Measurements from ENCODE around the gene PCDHGA6. TPM values are rescaled to one million over a fixed set of nuclear protein-coding genes. Genes with fewer than 3 reads are reported as not detected.

Gene PCDHGA6
- total RNA-seq, 1 donor from 2014 or later = 1.3 TPM

DNA sequence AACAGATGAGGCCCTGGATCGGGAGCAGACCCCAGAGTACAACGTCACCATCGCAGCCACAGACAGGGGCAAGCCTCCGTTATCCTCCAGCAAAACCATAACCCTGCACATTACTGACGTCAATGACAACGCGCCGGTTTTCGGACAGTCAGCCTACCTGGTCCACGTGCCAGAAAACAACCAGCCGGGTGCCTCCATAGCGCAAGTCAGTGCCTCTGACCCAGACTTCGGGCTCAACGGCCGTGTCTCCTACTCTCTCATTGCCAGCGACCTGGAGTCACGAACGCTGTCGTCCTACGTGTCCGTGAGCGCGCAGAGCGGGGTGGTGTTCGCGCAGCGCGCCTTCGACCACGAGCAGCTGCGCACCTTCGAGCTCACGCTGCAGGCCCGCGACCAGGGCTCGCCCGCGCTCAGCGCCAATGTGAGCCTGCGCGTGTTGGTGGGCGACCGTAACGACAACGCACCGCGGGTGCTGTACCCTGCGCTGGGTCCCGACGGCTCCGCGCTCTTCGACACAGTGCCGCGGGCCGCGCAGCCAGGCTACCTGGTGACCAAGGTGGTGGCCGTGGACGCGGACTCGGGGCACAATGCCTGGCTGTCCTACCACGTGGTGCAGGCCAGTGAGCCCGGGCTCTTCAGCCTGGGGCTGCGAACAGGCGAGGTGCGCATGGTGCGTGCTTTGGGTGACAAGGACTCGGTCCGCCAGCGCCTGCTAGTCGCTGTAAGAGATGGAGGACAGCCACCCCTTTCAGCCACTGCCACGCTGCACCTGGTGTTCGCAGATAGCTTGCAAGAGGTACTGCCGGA is 45.6 kb downstream of the PCDHGA6 start:
- DNase-seq (ENCODE audit: low read depth, low spot score) = no peak

DNA sequence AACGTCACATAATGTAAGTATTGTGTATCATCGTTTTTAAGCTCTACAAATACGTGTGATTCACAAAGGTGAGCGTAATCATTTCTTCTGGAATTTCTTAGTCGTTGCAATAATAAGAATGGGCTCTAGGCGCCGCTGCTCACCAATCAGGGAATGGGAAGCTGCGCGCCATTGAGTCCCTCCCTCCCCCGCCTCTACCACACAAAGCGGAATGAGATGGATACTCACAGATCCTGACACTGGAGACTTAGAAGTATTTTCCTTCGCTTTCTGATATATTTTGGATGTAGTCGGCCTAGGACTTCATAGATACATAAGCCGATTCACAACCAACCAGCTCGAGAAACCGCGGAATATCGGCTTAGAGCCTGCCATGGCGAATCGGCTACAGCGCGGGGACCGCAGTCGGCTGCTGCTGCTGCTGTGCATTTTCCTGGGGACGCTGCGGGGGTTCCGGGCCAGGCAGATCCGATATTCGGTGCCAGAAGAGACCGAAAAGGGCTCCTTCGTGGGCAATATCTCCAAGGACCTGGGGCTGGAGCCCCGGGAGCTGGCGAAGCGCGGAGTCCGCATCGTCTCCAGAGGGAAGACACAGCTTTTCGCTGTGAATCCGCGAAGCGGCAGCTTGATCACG is 47.3 kb downstream of the PCDHGA6 start, which contains the start of gene PCDHGA11:
Gene PCDHGA11, plus strand, starts transcription at position 197 of the 634 bp plus-strand sequence. Its CDS starts 177 bp downstream, at position 374.
- DNase-seq (ENCODE audit: low read depth, low spot score) = no peak

DNA sequence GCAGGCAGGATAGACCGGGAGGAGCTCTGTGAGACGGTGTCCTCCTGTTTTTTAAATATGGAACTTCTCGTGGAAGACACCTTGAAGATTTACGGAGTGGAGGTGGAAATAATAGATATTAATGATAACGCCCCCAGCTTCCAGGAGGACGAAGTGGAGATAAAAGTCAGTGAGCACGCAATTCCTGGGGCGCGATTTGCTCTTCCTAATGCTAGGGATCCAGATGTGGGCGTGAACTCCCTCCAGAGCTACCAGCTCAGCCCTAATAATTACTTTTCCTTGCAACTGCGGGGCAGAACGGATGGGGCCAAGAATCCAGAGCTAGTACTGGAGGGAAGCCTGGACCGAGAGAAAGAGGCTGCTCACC is 47.8 kb downstream of the PCDHGA6 start:
- no peak for DNase-seq (ENCODE audit: low read depth, low spot score)

DNA sequence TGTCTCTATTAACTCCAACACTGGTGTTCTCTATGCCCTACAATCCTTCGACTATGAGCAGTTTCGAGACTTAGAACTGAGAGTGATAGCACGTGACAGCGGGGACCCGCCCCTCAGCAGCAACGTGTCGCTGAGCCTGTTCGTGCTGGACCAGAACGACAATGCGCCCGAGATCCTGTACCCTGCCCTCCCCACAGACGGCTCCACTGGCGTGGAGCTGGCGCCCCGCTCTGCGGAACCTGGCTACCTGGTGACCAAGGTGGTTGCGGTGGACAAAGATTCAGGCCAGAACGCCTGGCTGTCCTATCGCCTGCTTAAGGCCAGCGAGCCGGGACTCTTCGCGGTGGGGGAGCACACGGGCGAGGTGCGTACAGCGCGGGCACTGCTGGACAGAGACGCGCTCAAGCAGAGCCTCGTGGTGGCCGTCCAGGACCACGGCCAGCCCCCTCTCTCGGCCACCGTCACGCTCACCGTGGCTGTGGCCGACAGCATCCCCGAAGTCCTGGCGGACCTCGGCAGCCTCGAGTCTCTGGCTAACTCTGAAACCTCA is 49.1 kb downstream of the PCDHGA6 start:
- DNase-seq (ENCODE audit: low read depth, low spot score) = no peak

DNA sequence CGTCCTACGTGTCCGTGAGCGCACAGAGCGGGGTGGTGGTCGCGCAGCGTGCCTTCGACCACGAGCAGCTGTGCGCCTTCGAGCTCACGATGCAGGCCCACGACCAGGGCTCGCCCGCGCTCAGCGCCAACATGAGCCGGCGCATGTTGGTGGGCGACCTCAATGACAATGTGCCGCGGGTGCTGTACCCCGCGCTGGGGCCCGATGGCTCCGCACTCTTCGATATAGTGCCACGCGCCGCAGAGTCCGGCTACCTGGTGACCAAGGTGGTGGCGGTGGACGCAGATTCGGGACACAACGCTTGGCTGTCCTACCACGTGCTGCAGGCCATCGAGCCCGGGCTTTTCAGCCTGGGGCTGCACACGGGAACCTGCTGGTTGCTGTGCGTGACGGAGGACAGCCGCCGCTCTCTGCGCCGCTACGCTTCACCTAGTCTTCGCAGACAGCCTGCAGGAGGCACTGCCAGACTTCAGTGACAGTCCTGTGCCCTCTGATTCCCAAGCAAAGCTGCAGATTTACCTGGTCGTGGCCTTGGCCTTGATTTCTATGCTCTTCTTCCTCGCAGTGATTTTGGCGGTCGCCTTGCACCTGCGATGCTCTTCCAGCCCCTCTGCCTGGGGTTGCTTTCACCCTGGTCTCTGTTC is 54.2 kb downstream of the PCDHGA6 start:
- no peak for DNase-seq (ENCODE audit: low read depth, low spot score)

Other genes with a start within 250 kb of the PCDHGA6 start
- gene PCDHB5, start 238.7 kb upstream of the PCDHGA6 start, total RNA-seq = 0.39 and 0.53 TPM in 2 replicates
- 0.04 and 0.07 TPM in 2 replicates for gene PCDHB6, start 223.8 kb upstream of the PCDHGA6 start, total RNA-seq
- gene PCDHB7, start 201.2 kb upstream of the PCDHGA6 start, total RNA-seq = 0.28 and 0.40 TPM in 2 replicates
- 0.04 and 0.07 TPM in 2 replicates for gene PCDHB8, start 196.1 kb upstream of the PCDHGA6 start, total RNA-seq
- gene PCDHB16, start 191.5 kb upstream of the PCDHGA6 start, total RNA-seq = under 0.01 and 0.13 TPM in 2 replicates
- 0.04 and 0.07 TPM in 2 replicates for gene PCDHB9, start 186.7 kb upstream of the PCDHGA6 start, total RNA-seq
- 0.33 and 0.46 TPM in 2 replicates for gene PCDHB10, start 181.5 kb upstream of the PCDHGA6 start, total RNA-seq
- gene PCDHB11, start 174.3 kb upstream of the PCDHGA6 start, total RNA-seq = 0.13 and 0.25 TPM in 2 replicates
- gene PCDHB12, start 165.2 kb upstream of the PCDHGA6 start, total RNA-seq = 0.21 and 0.33 TPM in 2 replicates
- gene PCDHB13, start 160.0 kb upstream of the PCDHGA6 start, total RNA-seq = 0.33 and 0.99 TPM in 2 replicates
- gene PCDHB14, start 150.5 kb upstream of the PCDHGA6 start, total RNA-seq = 0.53 and 0.78 TPM in 2 replicates
- 0.26 and 0.95 TPM in 2 replicates for gene PCDHB15, start 128.5 kb upstream of the PCDHGA6 start, total RNA-seq
- gene SLC25A2, start 69.8 kb upstream of the PCDHGA6 start, total RNA-seq = 0.13 and 0.32 TPM in 2 replicates
- 70.7 and 109 TPM in 2 replicates for gene TAF7, start 53.1 kb upstream of the PCDHGA6 start, total RNA-seq
- gene PCDHGA1, start 43.4 kb upstream of the PCDHGA6 start, total RNA-seq = 0.20 and 0.28 TPM in 2 replicates
- 0.79 and 0.92 TPM in 2 replicates for gene PCDHGA2, start 35.1 kb upstream of the PCDHGA6 start, total RNA-seq
- 0.21 and 0.26 TPM in 2 replicates for gene PCDHGA3, start 30.1 kb upstream of the PCDHGA6 start, total RNA-seq
- gene PCDHGB1, start 23.8 kb upstream of the PCDHGA6 start, total RNA-seq = 0.59 and 0.63 TPM in 2 replicates
- 2.0 and 3.5 TPM in 2 replicates for gene PCDHGA4, start 18.9 kb upstream of the PCDHGA6 start, total RNA-seq
- gene PCDHGB2, start 13.9 kb upstream of the PCDHGA6 start, total RNA-seq = 1.3 TPM in 2 replicates
- 0.35 and 0.40 TPM in 2 replicates for gene PCDHGA5, start 9.7 kb upstream of the PCDHGA6 start, total RNA-seq
- 1.3 and 1.6 TPM in 2 replicates for gene PCDHGB3, start 3.6 kb upstream of the PCDHGA6 start, total RNA-seq
- gene PCDHGA7, start 8.9 kb downstream of the PCDHGA6 start, total RNA-seq = 0.59 and 0.95 TPM in 2 replicates
- 9.3 and 12.4 TPM in 2 replicates for gene PCDHGB4, start 13.8 kb downstream of the PCDHGA6 start, total RNA-seq
- gene PCDHGA8, start 18.7 kb downstream of the PCDHGA6 start, total RNA-seq = 0.46 and 0.95 TPM in 2 replicates
- gene PCDHGB5, start 24.1 kb downstream of the PCDHGA6 start, total RNA-seq = 8.7 and 12.3 TPM in 2 replicates
- gene PCDHGA9, start 28.9 kb downstream of the PCDHGA6 start, total RNA-seq = 1.2 and 1.8 TPM in 2 replicates
- 2.0 and 2.1 TPM in 2 replicates for gene PCDHGB6, start 34.1 kb downstream of the PCDHGA6 start, total RNA-seq
- 3.1 and 4.0 TPM in 2 replicates for gene PCDHGA10, start 39.1 kb downstream of the PCDHGA6 start, total RNA-seq
- gene PCDHGB7, start 43.8 kb downstream of the PCDHGA6 start, total RNA-seq = 4.8 and 6.1 TPM in 2 replicates
- 8.7 and 11.1 TPM in 2 replicates for gene PCDHGA11, start 47.2 kb downstream of the PCDHGA6 start, total RNA-seq
- gene PCDHGA12, start 56.6 kb downstream of the PCDHGA6 start, total RNA-seq = 5.1 and 8.7 TPM in 2 replicates
- 9.0 and 14.7 TPM in 2 replicates for gene PCDHGC3, start 102.1 kb downstream of the PCDHGA6 start, total RNA-seq
- gene PCDHGC4, start 111.1 kb downstream of the PCDHGA6 start, total RNA-seq = 0.40 and 0.95 TPM in 2 replicates
- 0.33 and 0.53 TPM in 2 replicates for gene PCDHGC5, start 115.2 kb downstream of the PCDHGA6 start, total RNA-seq
- gene DIAPH1, start 245.1 kb downstream of the PCDHGA6 start, total RNA-seq = 42.7 and 52.6 TPM in 2 replicates